Endodermal cell (in vitro differentiated cells): ENCODE results near the gene RGS17. TPM values are rescaled to one million over a fixed set of nuclear protein-coding genes. Genes with fewer than 3 reads are reported as not detected.

ENCODE experiments used
- DNase-seq: peaks from one replicate; pipeline ENCODE4 v3.0.0-alpha.2; 2017
- H3K27ac ChIP-seq: 2 replicates; pipeline ENCODE4 v1.5.1; 2013; ENCODE audit warnings: mild to moderate bottlenecking, low read depth, low read length, moderate library complexity
- H3K27me3 ChIP-seq: 2 replicates; pipeline ENCODE4 v1.6.1; 2013; ENCODE audit warnings: mild to moderate bottlenecking, low read length, moderate library complexity; ENCODE audit not compliant: insufficient read depth, control insufficient read depth, poor library complexity, severe bottlenecking
- H3K36me3 ChIP-seq: 2 replicates; pipeline ENCODE4 v1.7.0; 2013; ENCODE audit warnings: mild to moderate bottlenecking, low read length, moderate library complexity; ENCODE audit not compliant: control insufficient read depth, insufficient read depth
- H3K4me1 ChIP-seq: one replicate; pipeline ENCODE4 v1.7.0; 2013; ENCODE audit warnings: low read length; ENCODE audit not compliant: control insufficient read depth, insufficient read depth
- H3K4me3 ChIP-seq: 2 replicates; pipeline ENCODE4 v1.5.1; 2013; ENCODE audit warnings: mild to moderate bottlenecking, low read length, moderate library complexity
- H3K9ac ChIP-seq: 2 replicates; pipeline ENCODE4 v1.6.1; 2013; ENCODE audit warnings: mild to moderate bottlenecking, low read length, moderate library complexity; ENCODE audit not compliant: poor library complexity, severe bottlenecking; ENCODE audit errors: extremely low read depth
- H3K9me3 ChIP-seq: 2 replicates; pipeline ENCODE4 v1.6.1; 2013; ENCODE audit warnings: mild to moderate bottlenecking, low read length, moderate library complexity; ENCODE audit not compliant: control insufficient read depth
- H3K27ac Mint-ChIP-seq: 2 replicates; pipeline ENCODE4 v1.8.0; 2020; ENCODE audit warnings: mixed read lengths
- H3K27me3 Mint-ChIP-seq: 2 replicates; pipeline ENCODE4 v1.8.0; 2021; ENCODE audit warnings: mild to moderate bottlenecking, mixed read lengths; ENCODE audit not compliant: insufficient read depth
- H3K36me3 Mint-ChIP-seq: 2 replicates; pipeline ENCODE4 v1.8.0; 2020; ENCODE audit warnings: low read depth, mixed read lengths
- H3K4me1 Mint-ChIP-seq: 2 replicates; pipeline ENCODE4 v1.8.0; 2020; ENCODE audit warnings: mixed read lengths
- H3K4me3 Mint-ChIP-seq: 2 replicates; pipeline ENCODE4 v1.8.0; 2020; ENCODE audit warnings: mild to moderate bottlenecking, moderate library complexity, mixed read lengths
- H3K9me3 Mint-ChIP-seq: 2 replicates; pipeline ENCODE4 v1.8.0; 2020; ENCODE audit warnings: mild to moderate bottlenecking, mixed read lengths
- WGBS, 2 experiments: methylation state at CpG; one replicate each; pipeline versions ENCODE4 v1.1.5 to v1.1.7; 2013; ENCODE audit warnings: missing lambda C conversion rate in 2 of 2, mixed read lengths in 1 of 2; ENCODE audit not compliant: insufficient coverage in 1 of 2, insufficient read length in 1 of 2; 5-methylcytosine and 5-hydroxymethylcytosine counted together
- total RNA-seq, 2 donors: library from RNA; stranded (reverse); fragmentation: NEBNext Ultra II Directional in 1 of 2; extraction: Animal tissue kit (Norgen Biotek cat#: 25700) in 1 of 2; gene quantifications; 2 replicates in 1 of 2; 3 replicates in 1 of 2; pipeline ENCODE4 v1.2.1, GENCODE V29; 2021
- TF ChIP-seq, protein P1 (sequence below): fragments of 200-600 bp; sonication (generic); conservative IDR thresholded peaks from 2 replicates; pipeline ENCODE4 v1.5.0; 2021; ENCODE audit warnings: antibody characterized with exemption, mild to moderate bottlenecking

Gene RGS17
- total RNA-seq, 2 donors from 2014 or later, result 1.7 to 3.2 TPM

DNA sequence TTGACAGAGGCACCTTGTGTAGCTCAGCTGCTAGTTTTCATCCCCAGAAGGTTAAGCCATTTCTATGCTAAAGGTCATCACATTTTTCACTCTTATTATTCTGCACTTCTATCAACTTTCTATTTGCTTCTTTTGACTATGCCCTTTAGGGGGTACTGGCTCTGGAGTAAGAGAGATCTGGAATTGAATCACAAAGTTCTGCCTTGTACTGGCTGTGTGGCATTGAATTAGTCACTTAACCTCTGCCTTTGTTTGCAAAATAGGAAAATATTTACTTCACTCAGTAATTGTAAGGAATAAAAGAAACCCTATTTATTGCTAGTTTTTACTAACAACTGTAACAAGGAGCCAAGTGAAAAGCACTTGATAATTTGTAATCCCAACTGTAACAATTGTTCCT lies 71.8 kb downstream of the RGS17 start:
- Mint-ChIP-seq H3K9me3 (peaks cover 12% of the 10 kb centered on the region), H3K27me3 (no peaks in the 10 kb centered on the region), H3K4me1 (peaks cover 14% of the 10 kb centered on the region), H3K36me3 (peaks cover 2% of the 10 kb centered on the region), H3K27ac (no peak overlapping the region), H3K4me3 (no peak overlapping the region)
- TF ChIP-seq, protein P1, sequence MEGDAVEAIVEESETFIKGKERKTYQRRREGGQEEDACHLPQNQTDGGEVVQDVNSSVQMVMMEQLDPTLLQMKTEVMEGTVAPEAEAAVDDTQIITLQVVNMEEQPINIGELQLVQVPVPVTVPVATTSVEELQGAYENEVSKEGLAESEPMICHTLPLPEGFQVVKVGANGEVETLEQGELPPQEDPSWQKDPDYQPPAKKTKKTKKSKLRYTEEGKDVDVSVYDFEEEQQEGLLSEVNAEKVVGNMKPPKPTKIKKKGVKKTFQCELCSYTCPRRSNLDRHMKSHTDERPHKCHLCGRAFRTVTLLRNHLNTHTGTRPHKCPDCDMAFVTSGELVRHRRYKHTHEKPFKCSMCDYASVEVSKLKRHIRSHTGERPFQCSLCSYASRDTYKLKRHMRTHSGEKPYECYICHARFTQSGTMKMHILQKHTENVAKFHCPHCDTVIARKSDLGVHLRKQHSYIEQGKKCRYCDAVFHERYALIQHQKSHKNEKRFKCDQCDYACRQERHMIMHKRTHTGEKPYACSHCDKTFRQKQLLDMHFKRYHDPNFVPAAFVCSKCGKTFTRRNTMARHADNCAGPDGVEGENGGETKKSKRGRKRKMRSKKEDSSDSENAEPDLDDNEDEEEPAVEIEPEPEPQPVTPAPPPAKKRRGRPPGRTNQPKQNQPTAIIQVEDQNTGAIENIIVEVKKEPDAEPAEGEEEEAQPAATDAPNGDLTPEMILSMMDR, result no peak
- no peak overlapping the region for H3K4me3 ChIP-seq
- peak overlapping the region; percentile 10 for H3K27ac ChIP-seq
- DNase-seq, result no peak
- no peaks in the 10 kb centered on the region for H3K36me3 ChIP-seq
- H3K4me1 ChIP-seq, result no peaks in the 10 kb centered on the region
- H3K9ac ChIP-seq, result no peak overlapping the region
- H3K27me3 ChIP-seq, result no peaks in the 10 kb centered on the region
- peaks cover 15% of the 10 kb centered on the region for H3K9me3 ChIP-seq

DNA sequence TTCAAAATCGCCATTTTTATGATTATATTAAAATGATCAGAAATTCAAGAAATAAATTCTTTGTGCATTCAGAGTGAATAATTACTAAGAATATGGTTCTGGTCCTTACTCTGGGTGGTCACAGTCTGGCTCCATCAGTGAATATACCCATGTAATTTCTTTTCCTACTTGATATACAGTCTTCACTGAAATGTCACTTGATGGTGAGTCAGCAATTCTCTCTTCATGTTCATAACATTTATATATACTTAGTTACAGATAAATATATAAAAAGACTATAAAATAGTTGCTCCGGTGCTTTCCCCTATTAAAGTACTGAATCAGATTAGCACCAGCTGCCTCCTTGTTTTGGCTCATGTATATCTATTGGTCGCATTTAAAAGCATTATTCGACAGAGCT lies 72.2 kb downstream of the RGS17 start:
- H3K9me3 Mint-ChIP-seq, result peaks cover 10% of the 10 kb centered on the region
- peaks cover 14% of the 10 kb centered on the region for H3K4me1 Mint-ChIP-seq
- H3K27ac Mint-ChIP-seq, result no peak overlapping the region
- no peak overlapping the region for H3K4me3 ChIP-seq
- no peak overlapping the region for H3K9ac ChIP-seq
- TF ChIP-seq, protein P1, result no peak
- H3K9me3 ChIP-seq, result peaks cover 11% of the 10 kb centered on the region
- H3K4me1 ChIP-seq, result no peaks in the 10 kb centered on the region
- 59 to 68% methylated on average over 3 of the region's 4 CpGs for WGBS, 2 experiments
- H3K36me3 ChIP-seq, result no peaks in the 10 kb centered on the region
- H3K27ac ChIP-seq, result no peak overlapping the region
- DNase-seq, result no peak
- H3K36me3 Mint-ChIP-seq, result peaks cover 2% of the 10 kb centered on the region
- H3K27me3 ChIP-seq, result no peaks in the 10 kb centered on the region
- no peak overlapping the region for H3K4me3 Mint-ChIP-seq
- no peaks in the 10 kb centered on the region for H3K27me3 Mint-ChIP-seq

DNA sequence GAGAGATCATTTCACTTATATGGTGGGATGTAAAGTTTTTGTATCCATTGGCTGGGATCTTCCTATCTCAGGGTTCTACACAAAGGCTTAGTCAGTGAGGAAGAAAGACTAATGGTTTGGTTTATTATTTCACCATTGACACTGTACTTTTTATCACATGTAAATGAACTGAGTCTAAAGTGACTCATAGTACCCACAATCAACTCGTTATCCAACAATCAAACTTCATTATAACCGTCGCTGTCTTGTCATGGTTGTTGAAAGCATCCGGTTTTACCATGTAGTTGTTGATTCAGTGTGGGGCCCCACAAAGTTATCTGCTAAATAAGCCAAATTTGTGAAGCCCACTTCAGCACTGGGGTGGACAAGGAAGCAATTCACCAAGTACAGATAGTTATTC lies 72.8 kb downstream of the RGS17 start:
- H3K27ac Mint-ChIP-seq, result no peak overlapping the region
- H3K4me1 ChIP-seq, result no peaks in the 10 kb centered on the region
- 69 to 70% methylated on average over 2 to 4 of the region's 4 CpGs for WGBS, 2 experiments
- peaks cover 4% of the 10 kb centered on the region for H3K9me3 Mint-ChIP-seq
- H3K27me3 Mint-ChIP-seq, result no peaks in the 10 kb centered on the region
- no peak overlapping the region for H3K9ac ChIP-seq
- H3K36me3 ChIP-seq, result no peaks in the 10 kb centered on the region
- H3K36me3 Mint-ChIP-seq, result peaks cover 2% of the 10 kb centered on the region
- no peaks in the 10 kb centered on the region for H3K27me3 ChIP-seq
- no peak overlapping the region for H3K4me3 Mint-ChIP-seq
- no peak for DNase-seq
- no peak overlapping the region for H3K4me3 ChIP-seq
- TF ChIP-seq, protein P1, result no peak
- peaks cover 5% of the 10 kb centered on the region for H3K9me3 ChIP-seq
- no peak overlapping the region for H3K27ac ChIP-seq
- peaks cover 14% of the 10 kb centered on the region for H3K4me1 Mint-ChIP-seq
